Caki2 (cell line): ENCODE data around the gene HHAT. TPM values are rescaled to one million over a fixed set of nuclear protein-coding genes. Genes with fewer than 3 reads are reported as not detected.
"Not testable (repeated sequence)": the region's sequence is repeated elsewhere in the genome, so short reads cannot be mapped to it uniquely, and the experiment has no call there.

ENCODE experiments used
- DNase-seq: peaks from one replicate; pipeline ENCODE4 v3.0.0-alpha.2; 2015; ENCODE audit warnings: low read depth
- in situ Hi-C: cut with HindIII; loops from 2 replicates; pipeline ENCODE4 v1.10.0; 2016; ENCODE audit warnings: low sequenced_read_pairs, low pct_unique_long_range_greater_than_20kb, mixed read lengths
- total RNA-seq: library from RNA; depleted of rRNA; stranded (reverse); fragments of >200 nt; shearing (Covaris generic); gene quantifications from 2 replicates; pipeline ENCODE4 v1.2.3, GENCODE V29; 2014; ENCODE audit warnings: low replicate concordance

HHAT gene
- total RNA-seq, 1 experiment from 2014 or later: 6.2 TPM

- in situ Hi-C loops: no loop called here
- DNase-seq: no peak
Measured at GRCh38 chr1:210407887-210408252, 79.2 kb downstream of the HHAT start.

- in situ Hi-C loops: no loop called here
- DNase-seq: no peak
Measured at GRCh38 chr1:210412240-210412639, 83.5 kb downstream of the HHAT start.

- in situ Hi-C loops: no loop called here
- DNase-seq: no peak
Measured at GRCh38 chr1:210413951-210414350, 85.2 kb downstream of the HHAT start.

- DNase-seq: no peak
- in situ Hi-C loops: no loop called here
Measured at GRCh38 chr1:210415846-210416448, 87.2 kb downstream of the HHAT start.

- in situ Hi-C loops: no loop called here
- no peak for DNase-seq
Measured at GRCh38 chr1:210416681-210417080, 88.0 kb downstream of the HHAT start.

GRCh38 chr1:210417881-210418280 lies 89.2 kb downstream of the HHAT start:
- in situ Hi-C loops: no loop called here
- no peak for DNase-seq

- in situ Hi-C loops: no loop called here
- DNase-seq: peak; percentile 34
Measured at GRCh38 chr1:210418863-210419650, 90.4 kb downstream of the HHAT start.

- in situ Hi-C loops, DNase-seq: not testable (repeated sequence)
Measured at GRCh38 chr1:210426696-210427095, 98.0 kb downstream of the HHAT start.

GRCh38 chr1:210428696-210429095 lies 100.0 kb downstream of the HHAT start:
- no peak for DNase-seq
- in situ Hi-C loops: no loop called here

- no peak for DNase-seq
- in situ Hi-C loops: no loop called here
Measured at GRCh38 chr1:210434223-210434622, 105.5 kb downstream of the HHAT start.

GRCh38 chr1:210437111-210437510 lies 108.4 kb downstream of the HHAT start:
- in situ Hi-C loops: no loop called here
- DNase-seq: no peak

- in situ Hi-C loops: no loop called here
- no peak for DNase-seq
Measured at GRCh38 chr1:210437781-210438180, 109.1 kb downstream of the HHAT start.

- in situ Hi-C loops: no loop called here
- peak; percentile 93 for DNase-seq
Measured at GRCh38 chr1:210438928-210439841, 110.5 kb downstream of the HHAT start.

- in situ Hi-C loops: no loop called here
- no peak for DNase-seq
Measured at GRCh38 chr1:210440081-210440480, 111.4 kb downstream of the HHAT start.

GRCh38 chr1:210441028-210441427 lies 112.3 kb downstream of the HHAT start:
- in situ Hi-C loops: no loop called here
- DNase-seq: no peak

GRCh38 chr1:210445485-210445884 lies 116.8 kb downstream of the HHAT start:
- in situ Hi-C loops: no loop called here

GRCh38 chr1:210445931-210446330 lies 117.2 kb downstream of the HHAT start:
- no peak for DNase-seq
- in situ Hi-C loops: no loop called here

More at GRCh38 chr1:210445485-210445884, 116.8 kb downstream of the HHAT start:
- DNase-seq: no peak

GRCh38 chr1:210446479-210446878 lies 117.8 kb downstream of the HHAT start:
- in situ Hi-C loops: no loop called here
- peak; percentile 65 for DNase-seq
